HG02588 (cell line): ENCODE measurements around the gene ARL5C.

Experiments used
- ATAC-seq: cut with Tn5 transposase; IDR thresholded peaks from one replicate; pipeline ENCODE4 v1.9.1; 2021; ENCODE audit warnings: mild to moderate bottlenecking, moderate library complexity; ENCODE audit not compliant: unreplicated experiment

Gene ARL5C

DNA sequence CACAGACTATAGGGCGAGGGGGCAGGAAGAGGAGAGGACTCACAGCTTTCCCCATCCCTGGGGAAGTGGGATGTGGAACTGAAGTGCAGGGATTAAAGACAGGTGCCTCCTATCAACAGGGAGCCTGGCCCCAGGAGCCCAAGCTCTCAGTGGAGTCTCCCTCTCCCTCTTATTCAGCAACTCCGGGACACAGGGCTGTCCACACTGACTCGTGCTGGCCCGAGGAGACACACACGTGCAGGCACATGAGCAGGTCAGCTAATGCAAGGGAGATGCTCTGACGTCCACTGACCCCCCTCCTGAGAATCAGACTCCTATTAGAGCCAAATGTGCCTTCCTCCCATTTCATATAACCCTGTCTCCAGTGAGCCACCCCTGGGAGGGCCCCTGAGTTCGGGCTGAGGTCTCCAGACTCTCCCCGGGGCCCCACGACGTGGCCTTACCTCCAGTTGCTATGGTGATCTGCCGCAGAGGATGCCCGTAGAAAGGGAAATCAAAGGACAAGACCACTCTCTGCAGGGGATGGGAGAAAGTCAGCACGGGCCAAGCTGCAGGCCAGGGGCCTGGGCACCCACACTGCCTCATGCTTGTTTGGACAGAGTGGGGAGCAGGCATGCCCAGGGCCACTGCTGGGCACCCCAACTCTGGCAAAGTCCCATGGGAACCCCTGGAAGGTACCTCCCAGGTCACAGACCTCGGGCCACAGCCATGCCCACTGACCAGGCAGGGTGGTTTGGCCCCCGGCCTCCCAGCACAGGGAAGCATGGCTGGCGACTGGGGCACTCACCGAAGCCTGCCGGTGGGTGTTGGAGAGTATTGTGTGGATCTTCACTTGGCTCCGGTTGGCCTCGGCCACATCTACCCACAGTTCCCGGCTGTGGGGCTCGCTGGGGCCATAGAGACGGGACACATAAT, 57.2 kb downstream of the ARL5C start:
- no peak for ATAC-seq

DNA sequence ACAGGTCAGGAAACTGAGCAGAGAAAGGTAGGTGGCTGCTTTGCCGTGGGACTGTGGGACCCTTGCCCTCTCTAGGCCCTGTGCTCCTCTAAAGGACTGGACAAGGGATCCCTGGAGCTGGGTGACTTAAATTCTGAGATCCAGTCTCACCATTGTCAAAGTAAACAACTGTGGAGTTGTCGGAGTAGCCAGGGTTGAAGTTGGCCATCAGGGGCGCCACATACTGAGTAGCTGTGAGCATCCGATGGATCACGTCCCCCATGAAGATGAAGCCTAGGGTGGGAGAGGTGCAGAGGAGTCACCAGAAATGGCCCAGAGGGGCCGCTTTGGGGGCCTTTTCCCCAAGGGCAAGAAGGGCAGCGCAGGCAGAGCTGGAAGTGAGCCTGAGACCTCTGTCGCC, 58.0 kb downstream of the ARL5C start:
- ATAC-seq: no peak

DNA sequence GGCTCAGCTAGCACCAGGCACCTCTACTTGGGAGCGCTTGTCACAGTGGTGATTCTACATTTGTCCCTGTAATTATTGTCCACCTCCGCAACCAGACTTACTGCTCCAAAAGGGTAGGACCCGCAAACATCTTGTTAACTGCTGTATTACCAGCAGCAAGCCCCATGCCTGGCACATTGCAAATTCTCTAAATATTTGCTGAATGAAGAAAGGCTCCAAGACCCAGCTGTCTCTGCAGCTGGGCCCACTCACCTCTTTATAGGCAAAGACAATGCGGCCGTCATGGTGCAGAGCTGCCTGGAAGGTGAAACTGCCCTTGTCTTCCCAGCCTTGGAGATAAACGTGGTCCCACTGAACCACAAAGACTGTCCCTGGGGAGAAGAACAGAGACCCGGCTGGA, 58.8 kb downstream of the ARL5C start:
- no peak for ATAC-seq
